Esophagus (tissue), 2 donors: ENCODE data around the gene ISCA1. TPM values are rescaled to one million over a fixed set of nuclear protein-coding genes. Genes with fewer than 3 reads are reported as not detected.

Experiments used
- H3K27ac ChIP-seq, 2 donors: one replicate each; pipeline ENCODE4 v1.5.1; 2013; ENCODE audit warnings: low read depth in 2 of 2, mild to moderate bottlenecking in 2 of 2, inconsistent platforms in 1 of 2, low read length in 1 of 2, moderate library complexity in 1 of 2
- H3K27me3 ChIP-seq, 2 donors: one replicate each; pipeline ENCODE4 v1.6.1; 2013; ENCODE audit warnings: low read length in 2 of 2, control low read depth in 1 of 2, mild to moderate bottlenecking in 1 of 2; ENCODE audit not compliant: insufficient read depth in 2 of 2, control insufficient read depth in 1 of 2
- H3K36me3 ChIP-seq, 2 donors: one replicate each; pipeline ENCODE4 v1.6.1; 2013; ENCODE audit warnings: low read length in 1 of 2; ENCODE audit not compliant: control insufficient read depth in 2 of 2, insufficient read depth in 2 of 2
- H3K4me1 ChIP-seq, 2 donors: one replicate each; pipeline ENCODE4 v1.6.1; 2013; ENCODE audit warnings: low read length in 1 of 2; ENCODE audit not compliant: control insufficient read depth in 2 of 2, insufficient read depth in 2 of 2
- H3K4me3 ChIP-seq, 2 donors: one replicate each; pipeline ENCODE4 v1.5.1; 2013; ENCODE audit warnings: low read length in 2 of 2, mild to moderate bottlenecking in 2 of 2, low read depth in 1 of 2, moderate library complexity in 1 of 2
- H3K9me3 ChIP-seq, 2 donors: one replicate each; pipeline ENCODE4 v1.6.1; 2013; ENCODE audit warnings: mild to moderate bottlenecking in 2 of 2, low read depth in 1 of 2, low read length in 1 of 2, moderate library complexity in 1 of 2; ENCODE audit not compliant: control insufficient read depth in 2 of 2, insufficient read depth in 1 of 2
- WGBS, 2 donors: extraction: QIAGEN DNeasy Blood & Tissue Kit; methylation state at CpG; one replicate each; pipeline ENCODE4 v1.1.7; 2013; 5-methylcytosine and 5-hydroxymethylcytosine counted together
- polyA plus RNA-seq, 2 donors: library from polyadenylated mRNA; stranded (reverse); fragments of 200-250 nt; gene quantifications; one replicate each; pipeline ENCODE4 v1.2.3, GENCODE V29; 2013
- donor health status: healthy with polysubstance abuse.
- donor health status: Bipolar disorder and iron deficiency.

The ISCA1 gene
- polyA plus RNA-seq = 10 to 100 TPM in 1 of 2 donors, 1 to 10 TPM in 1; 8.0 to 14.6 TPM

- peaks cover 0 to 3% of the 10 kb centered on the region in 2 donors for H3K36me3 ChIP-seq
- peak within 1 kb of the TSS; percentile 80 to 100 for H3K4me3 ChIP-seq
- H3K27ac ChIP-seq = peak within 1 kb of the TSS; percentile 97
- no peaks in the 10 kb centered on the region for H3K9me3 ChIP-seq
- no peaks in the 10 kb centered on the region for H3K27me3 ChIP-seq
- H3K4me1 ChIP-seq = peaks cover 3 to 10% of the 10 kb centered on the region in 2 donors
- WGBS, 2 donors = 1% methylated on average over 74 to 101 of the region's 101 CpGs
These were observed at the start of gene ISCA1 for GRCh38 chr9:86282077-86282978. ISCA1 (minus strand) TSS chr9:86282538; CDS start chr9:86282458, 80 bp downstream.

DNA sequence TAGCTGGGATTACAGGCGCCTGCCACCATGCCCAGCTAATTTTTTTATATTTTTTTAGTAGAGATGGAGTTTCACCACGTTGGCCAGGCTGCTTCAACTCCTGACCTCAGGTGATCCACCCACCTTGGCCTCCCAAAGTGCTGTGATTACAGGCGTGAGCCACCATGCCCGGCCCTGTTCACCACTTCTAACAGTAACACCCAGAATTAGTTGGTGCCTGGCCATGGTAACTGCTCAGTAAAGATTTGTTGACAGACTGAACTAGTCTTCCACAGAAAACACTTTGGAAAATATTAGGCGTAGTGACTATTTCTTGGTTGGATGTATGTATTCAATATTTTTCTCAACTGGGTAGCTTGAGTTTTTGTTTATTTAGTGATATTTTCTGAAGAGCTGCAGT, 47.8 kb upstream of the ISCA1 start:
- Histone ChIP-seq H3K4me1 (no peaks in the 10 kb centered on the region), H3K27me3 (no peaks in the 10 kb centered on the region), H3K9me3 (no peaks in the 10 kb centered on the region), H3K4me3 (no peak overlapping the region), H3K27ac (no peak overlapping the region), H3K36me3 (peaks cover 7 to 14% of the 10 kb centered on the region in 2 donors)
- WGBS, 2 donors = 82 to 89% methylated on average over 5 of the region's 5 CpGs

GRCh38 chr9:86329649-86330048, 47.3 kb upstream of the ISCA1 start:
- Histone ChIP-seq H3K27ac (no peak overlapping the region), H3K4me3 (no peak overlapping the region), H3K9me3 (no peaks in the 10 kb centered on the region), H3K27me3 (no peaks in the 10 kb centered on the region), H3K4me1 (no peaks in the 10 kb centered on the region), H3K36me3 (peaks cover 7 to 13% of the 10 kb centered on the region in 2 donors)
- WGBS, 2 donors = 91 to 94% methylated on average over 1 of the region's 1 CpG

- no peaks in the 10 kb centered on the region for H3K27me3 ChIP-seq
- H3K27ac ChIP-seq = no peak overlapping the region
- no peaks in the 10 kb centered on the region for H3K4me1 ChIP-seq
- no peaks in the 10 kb centered on the region for H3K9me3 ChIP-seq
- no peak overlapping the region for H3K4me3 ChIP-seq
- WGBS, 2 donors = 72 to 74% methylated on average over 4 of the region's 4 CpGs
- H3K36me3 ChIP-seq = peaks cover 7 to 11% of the 10 kb centered on the region in 2 donors
These were observed 45.8 kb upstream of the ISCA1 start for GRCh38 chr9:86328156-86328555.

GRCh38 chr9:86326536-86326935, 44.2 kb upstream of the ISCA1 start:
- Histone ChIP-seq H3K36me3 (peaks cover 10 to 17% of the 10 kb centered on the region in 2 donors), H3K4me3 (no peak overlapping the region), H3K27me3 (no peaks in the 10 kb centered on the region), H3K4me1 (peaks cover 0 to 2% of the 10 kb centered on the region in 2 donors), H3K27ac (no peak overlapping the region), H3K9me3 (no peaks in the 10 kb centered on the region)
- 88 to 93% methylated on average over 3 of the region's 3 CpGs for WGBS, 2 donors

- no peak overlapping the region for H3K4me3 ChIP-seq
- WGBS, 2 donors = 91 to 94% methylated on average over 1 of the region's 1 CpG
- H3K27me3 ChIP-seq = no peaks in the 10 kb centered on the region
- peaks cover 15 to 17% of the 10 kb centered on the region in 2 donors for H3K36me3 ChIP-seq
- no peak overlapping the region for H3K27ac ChIP-seq
- peaks cover 0 to 2% of the 10 kb centered on the region in 2 donors for H3K4me1 ChIP-seq
- no peaks in the 10 kb centered on the region for H3K9me3 ChIP-seq
These were observed 42.6 kb upstream of the ISCA1 start for GRCh38 chr9:86324901-86325300.

- peaks cover 15 to 17% of the 10 kb centered on the region in 2 donors for H3K36me3 ChIP-seq
- 60 to 72% methylated on average over 2 of the region's 2 CpGs for WGBS, 2 donors
These were observed 42.0 kb upstream of the ISCA1 start for GRCh38 chr9:86324308-86324707.

DNA sequence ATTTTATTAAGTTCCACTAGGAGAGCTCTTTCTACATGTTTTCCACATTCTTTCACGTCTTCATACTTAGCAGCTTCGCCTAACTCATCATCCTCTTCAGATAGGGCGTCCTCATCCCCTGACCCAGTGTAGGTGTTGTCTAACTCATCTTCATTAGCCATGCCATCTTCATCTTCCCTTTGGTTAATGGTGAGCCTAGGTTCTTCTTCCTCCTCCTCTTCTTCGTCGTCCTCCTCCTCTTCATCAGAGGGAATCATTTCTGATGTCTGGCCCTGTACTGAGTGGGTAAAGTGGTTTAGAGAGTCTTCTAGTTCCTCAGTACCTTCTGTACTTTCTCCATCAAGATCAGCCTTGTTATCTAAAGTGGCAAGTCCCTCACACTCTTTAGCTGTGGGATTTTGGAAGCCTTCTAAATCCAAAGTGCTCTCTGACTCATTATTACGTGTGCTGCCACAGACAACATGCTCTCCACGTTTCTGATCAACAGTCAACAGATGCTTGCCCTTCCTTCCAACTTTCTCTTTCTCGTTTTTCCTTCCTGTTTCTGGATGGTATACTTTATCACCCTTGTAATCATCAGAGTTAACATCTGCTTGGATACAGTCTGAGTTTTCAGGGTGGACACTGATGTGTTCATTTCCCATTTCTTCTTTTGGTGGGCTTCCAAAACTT, 40.8 kb upstream of the ISCA1 start:
- 71% methylated on average over 8 of the region's 8 CpGs for WGBS, 2 donors
- Histone ChIP-seq H3K27ac (peak overlapping the region; percentile 31 to 42), H3K4me1 (peaks cover 0 to 2% of the 10 kb centered on the region in 2 donors), H3K36me3 (peaks cover 19 to 23% of the 10 kb centered on the region in 2 donors), H3K27me3 (no peaks in the 10 kb centered on the region), H3K4me3 (no peak overlapping the region), H3K9me3 (no peaks in the 10 kb centered on the region)

More at GRCh38 chr9:86324308-86324707, 42.0 kb upstream of the ISCA1 start:
- H3K4me3 ChIP-seq = no peak overlapping the region
- no peaks in the 10 kb centered on the region for H3K27me3 ChIP-seq
- no peaks in the 10 kb centered on the region for H3K9me3 ChIP-seq
- H3K27ac ChIP-seq = peak overlapping the region; percentile 7 to 11
- peaks cover 0 to 2% of the 10 kb centered on the region in 2 donors for H3K4me1 ChIP-seq

GRCh38 chr9:86321373-86321772, 39.0 kb upstream of the ISCA1 start:
- 67 to 77% methylated on average over 5 of the region's 5 CpGs for WGBS, 2 donors
- peaks cover 20 to 21% of the 10 kb centered on the region in 2 donors for H3K36me3 ChIP-seq
- no peak overlapping the region for H3K4me3 ChIP-seq

More at GRCh38 chr9:86321373-86321772, 39.0 kb upstream of the ISCA1 start:
- Histone ChIP-seq H3K9me3 (no peaks in the 10 kb centered on the region), H3K27me3 (no peaks in the 10 kb centered on the region), H3K4me1 (peaks cover 0 to 2% of the 10 kb centered on the region in 2 donors), H3K27ac (no peak overlapping the region)
